ENCODE measurements around the gene KIAA0825.

DNA sequence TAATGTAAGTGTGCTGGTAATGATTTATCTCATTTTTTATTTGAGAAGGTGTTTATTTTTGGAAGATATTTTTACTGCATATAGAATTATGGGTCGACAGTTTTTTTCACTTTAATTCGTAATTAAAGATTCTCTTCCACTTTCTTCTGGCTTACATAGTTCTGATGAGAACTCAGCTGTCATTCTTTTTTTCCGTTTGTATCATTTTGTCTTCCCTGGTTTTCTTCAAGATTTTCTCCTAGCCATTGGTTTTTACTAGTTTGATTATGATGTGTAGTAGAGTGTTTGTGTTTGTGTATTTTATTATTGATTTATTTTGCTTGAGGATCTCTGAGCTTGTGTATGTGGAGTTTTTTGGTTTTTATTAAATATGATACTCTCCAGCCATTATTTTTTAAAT, 21.8 kb upstream of the KIAA0825 start:
- no peak for TF ChIP-seq CTCF (IDR thresholded peaks at IDR 0.05)
- no peak for TF ChIP-seq POLR2AphosphoS5 (IDR thresholded peaks at IDR 0.05)
- TF ChIP-seq POLR2A (IDR thresholded peaks at IDR 0.05), result no peak
